WTC11 (cell line): Measurements from ENCODE around the gene AQP10. TPM values are rescaled to one million over a fixed set of nuclear protein-coding genes. Genes with fewer than 3 reads are reported as not detected.

ENCODE experiments used
- ATAC-seq: fragments of 200-7000 bp; cut with Tn5 transposase; 2 replicates; pipeline ENCODE4 v1.10.0; 2021; ENCODE audit warnings: mild to moderate bottlenecking, moderate library complexity
- CTCF ChIA-PET: fragments of 300-600 bp; sonication (Branson Sonifier 250); formaldehyde crosslinking; loops from one replicate; lab custom pipeline; 2021; ENCODE audit warnings: antibody characterized with exemption; lab: Charles Lee
- POLR2A ChIA-PET: fragments of 350-600 bp; sonication (Branson Sonifier 250); formaldehyde crosslinking; loops from one replicate; lab custom pipeline; 2021; ENCODE audit warnings: antibody characterized with exemption; lab: Charles Lee
- DNase-seq: peaks from one replicate; pipeline ENCODE4 v3.0.0; 2021; ENCODE audit warnings: low spot score
- H3K27ac Mint-ChIP-seq: 2 replicates; pipeline ENCODE4 v1.8.0; 2021; ENCODE audit warnings: mixed read lengths
- H3K27me3 Mint-ChIP-seq: 2 replicates; pipeline ENCODE4 v1.8.0; 2021; ENCODE audit warnings: low read depth, mild to moderate bottlenecking, moderate library complexity, mixed read lengths
- H3K36me3 Mint-ChIP-seq: 2 replicates; pipeline ENCODE4 v1.8.0; 2021; ENCODE audit warnings: mixed read lengths
- H3K4me1 Mint-ChIP-seq: 2 replicates; pipeline ENCODE4 v1.8.0; 2022; ENCODE audit warnings: mixed read lengths
- H3K4me3 Mint-ChIP-seq: 2 replicates; pipeline ENCODE4 v1.8.0; 2021; ENCODE audit warnings: mild to moderate bottlenecking, moderate library complexity, mixed read lengths
- H3K9me3 Mint-ChIP-seq: 2 replicates; pipeline ENCODE4 v1.8.0; 2021; ENCODE audit warnings: mixed read lengths
- ATF2 ChIP-seq: sonication (generic); formaldehyde crosslinking; IDR thresholded peaks from 2 replicates; pipeline ENCODE4 v1.8.1; 2022; ENCODE audit warnings: low read depth, missing genetic modification reagents, borderline replicate concordance
- ERG ChIP-seq: fragments of 250-450 bp; sonication (Bioruptor Pico); IDR thresholded peaks from 2 replicates; pipeline ENCODE4 v1.8.0; 2021; ENCODE audit warnings: mild to moderate bottlenecking
- FOXK1 ChIP-seq: sonication (generic); formaldehyde crosslinking; IDR thresholded peaks from 2 replicates; pipeline ENCODE4 v1.8.0; 2022; ENCODE audit warnings: mild to moderate bottlenecking, moderate library complexity, missing genetic modification reagents
- FOXP4 ChIP-seq: sonication (generic); formaldehyde crosslinking; IDR thresholded peaks from 2 replicates; pipeline ENCODE4 v1.8.0; 2022; ENCODE audit warnings: mild to moderate bottlenecking, missing genetic modification reagents
- JAZF1 ChIP-seq: fragments of 250-450 bp; sonication (Bioruptor Pico); IDR thresholded peaks from 2 replicates; pipeline ENCODE4 v1.9.0; 2021; ENCODE audit warnings: moderate library complexity, mild to moderate bottlenecking, inconsistent platforms
- KAT7 ChIP-seq: sonication (generic); formaldehyde crosslinking; IDR thresholded peaks from 2 replicates; pipeline ENCODE4 v1.8.1; 2023; ENCODE audit warnings: missing genetic modification reagents, mild to moderate bottlenecking, borderline replicate concordance
- NR3C1 ChIP-seq: sonication (generic); formaldehyde crosslinking; conservative IDR thresholded peaks from 2 replicates; pipeline ENCODE4 v1.8.1; 2023; ENCODE audit warnings: low read depth, mild to moderate bottlenecking, missing genetic modification reagents
- PRDM15 ChIP-seq: sonication (generic); formaldehyde crosslinking; IDR thresholded peaks from 2 replicates; pipeline ENCODE4 v1.8.0; 2022; ENCODE audit warnings: missing genetic modification reagents
- ZBTB21 ChIP-seq: sonication (generic); formaldehyde crosslinking; IDR thresholded peaks from 2 replicates; pipeline ENCODE4 v1.8.1; 2023; ENCODE audit warnings: mild to moderate bottlenecking, missing genetic modification reagents, borderline replicate concordance
- ZNF121 ChIP-seq: sonication (generic); formaldehyde crosslinking; IDR thresholded peaks from 2 replicates; pipeline ENCODE4 v1.8.0; 2023; ENCODE audit warnings: missing genetic modification reagents
- ZNF138 ChIP-seq: sonication (generic); formaldehyde crosslinking; conservative IDR thresholded peaks from 2 replicates; pipeline ENCODE4 v1.8.1; 2022; ENCODE audit warnings: mild to moderate bottlenecking, moderate library complexity, missing genetic modification reagents
- ZNF219 ChIP-seq: sonication (generic); formaldehyde crosslinking; IDR thresholded peaks from 2 replicates; pipeline ENCODE4 v1.8.0; 2023; ENCODE audit warnings: missing genetic modification reagents, mild to moderate bottlenecking, borderline replicate concordance
- ZNF263 ChIP-seq: sonication (generic); formaldehyde crosslinking; IDR thresholded peaks from 2 replicates; pipeline ENCODE4 v1.8.1; 2022; ENCODE audit warnings: low read depth, mild to moderate bottlenecking, moderate library complexity, missing genetic modification reagents
- ZSCAN18 ChIP-seq: fragments of 250-450 bp; sonication (Bioruptor Pico); IDR thresholded peaks from 2 replicates; pipeline ENCODE4 v2.1.2; 2022; ENCODE audit warnings: mild to moderate bottlenecking, moderate library complexity
- total RNA-seq: library from RNA; stranded (reverse); gene quantifications from 3 replicates; pipeline ENCODE4 v1.2.3, GENCODE V29; 2021
- TF ChIP-seq, protein P1 (sequence below): sonication (generic); formaldehyde crosslinking; conservative IDR thresholded peaks from 2 replicates; pipeline ENCODE4 v1.8.1; 2022; ENCODE audit warnings: mild to moderate bottlenecking, missing genetic modification reagents
- TF ChIP-seq, protein P2 (sequence below): sonication (generic); formaldehyde crosslinking; IDR thresholded peaks from 2 replicates; pipeline ENCODE4 v1.8.0; 2023; ENCODE audit warnings: missing genetic modification reagents, mild to moderate bottlenecking, borderline replicate concordance

AQP10 gene
- total RNA-seq, 1 experiment from 2014 or later, result not detected

DNA sequence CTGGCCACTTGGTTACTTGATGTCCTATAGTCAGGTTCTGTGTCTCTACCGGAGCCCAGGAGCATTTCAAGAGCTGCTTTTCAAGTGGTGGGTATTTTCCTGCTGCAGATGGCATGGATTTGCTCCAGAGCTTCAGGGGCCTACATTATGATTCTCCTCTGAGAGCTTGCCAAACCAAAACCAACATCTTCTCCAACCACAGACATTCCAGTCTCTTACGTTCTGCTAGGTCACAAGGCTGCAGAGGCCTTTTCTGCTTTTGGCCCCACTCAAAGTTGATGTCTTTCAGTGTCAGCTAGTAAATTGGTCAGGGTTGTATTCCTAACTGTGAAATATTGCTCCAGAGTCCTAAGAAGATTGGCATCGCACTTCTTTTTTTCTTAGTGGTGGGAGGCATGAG lies 14.7 kb upstream of the AQP10 start:
- no peak overlapping the region for H3K4me3 Mint-ChIP-seq

More for the DNA sequence above, 14.7 kb upstream of the AQP10 start:
- Mint-ChIP-seq H3K27ac (no peak overlapping the region), H3K4me1 (no peaks in the 10 kb centered on the region), H3K27me3 (no peaks in the 10 kb centered on the region; the same call in 1 of the 2 replicates), H3K9me3 (peaks cover 14% of the 10 kb centered on the region; the same call in 1 of the 2 replicates), H3K36me3 (no peaks in the 10 kb centered on the region)
- TF ChIP-seq ZBTB21 (CRISPR knock-in tag) (no peak), ZNF219 (no peak), ZNF121 (no peak), ERG (CRISPR knock-in tag) (no peak), FOXP4 (CRISPR knock-in tag) (no peak), FOXK1 (CRISPR knock-in tag) (no peak), ZSCAN18 (CRISPR knock-in tag) (no peak), ZNF138 (CRISPR knock-in tag) (no peak), KAT7 (no peak), JAZF1 (no peak), ATF2 (CRISPR knock-in tag) (no peak), PRDM15 (no peak), NR3C1 (CRISPR knock-in tag) (no peak), ZNF263 (CRISPR knock-in tag) (no peak)
- TF ChIP-seq, protein P1, sequence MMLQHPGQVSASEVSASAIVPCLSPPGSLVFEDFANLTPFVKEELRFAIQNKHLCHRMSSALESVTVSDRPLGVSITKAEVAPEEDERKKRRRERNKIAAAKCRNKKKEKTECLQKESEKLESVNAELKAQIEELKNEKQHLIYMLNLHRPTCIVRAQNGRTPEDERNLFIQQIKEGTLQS (CRISPR knock-in tag), result no peak
- TF ChIP-seq, protein P2, sequence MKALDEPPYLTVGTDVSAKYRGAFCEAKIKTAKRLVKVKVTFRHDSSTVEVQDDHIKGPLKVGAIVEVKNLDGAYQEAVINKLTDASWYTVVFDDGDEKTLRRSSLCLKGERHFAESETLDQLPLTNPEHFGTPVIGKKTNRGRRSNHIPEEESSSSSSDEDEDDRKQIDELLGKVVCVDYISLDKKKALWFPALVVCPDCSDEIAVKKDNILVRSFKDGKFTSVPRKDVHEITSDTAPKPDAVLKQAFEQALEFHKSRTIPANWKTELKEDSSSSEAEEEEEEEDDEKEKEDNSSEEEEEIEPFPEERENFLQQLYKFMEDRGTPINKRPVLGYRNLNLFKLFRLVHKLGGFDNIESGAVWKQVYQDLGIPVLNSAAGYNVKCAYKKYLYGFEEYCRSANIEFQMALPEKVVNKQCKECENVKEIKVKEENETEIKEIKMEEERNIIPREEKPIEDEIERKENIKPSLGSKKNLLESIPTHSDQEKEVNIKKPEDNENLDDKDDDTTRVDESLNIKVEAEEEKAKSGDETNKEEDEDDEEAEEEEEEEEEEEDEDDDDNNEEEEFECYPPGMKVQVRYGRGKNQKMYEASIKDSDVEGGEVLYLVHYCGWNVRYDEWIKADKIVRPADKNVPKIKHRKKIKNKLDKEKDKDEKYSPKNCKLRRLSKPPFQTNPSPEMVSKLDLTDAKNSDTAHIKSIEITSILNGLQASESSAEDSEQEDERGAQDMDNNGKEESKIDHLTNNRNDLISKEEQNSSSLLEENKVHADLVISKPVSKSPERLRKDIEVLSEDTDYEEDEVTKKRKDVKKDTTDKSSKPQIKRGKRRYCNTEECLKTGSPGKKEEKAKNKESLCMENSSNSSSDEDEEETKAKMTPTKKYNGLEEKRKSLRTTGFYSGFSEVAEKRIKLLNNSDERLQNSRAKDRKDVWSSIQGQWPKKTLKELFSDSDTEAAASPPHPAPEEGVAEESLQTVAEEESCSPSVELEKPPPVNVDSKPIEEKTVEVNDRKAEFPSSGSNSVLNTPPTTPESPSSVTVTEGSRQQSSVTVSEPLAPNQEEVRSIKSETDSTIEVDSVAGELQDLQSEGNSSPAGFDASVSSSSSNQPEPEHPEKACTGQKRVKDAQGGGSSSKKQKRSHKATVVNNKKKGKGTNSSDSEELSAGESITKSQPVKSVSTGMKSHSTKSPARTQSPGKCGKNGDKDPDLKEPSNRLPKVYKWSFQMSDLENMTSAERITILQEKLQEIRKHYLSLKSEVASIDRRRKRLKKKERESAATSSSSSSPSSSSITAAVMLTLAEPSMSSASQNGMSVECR (CRISPR knock-in tag), result no peak
- no peak for ATAC-seq
- ChIA-PET POLR2A (no interaction called here), CTCF (interaction anchor here (1.0 to 1.9 kb wide), 2 partner anchors 20 to 29 kb away, joined by 4 to 5 read pairs; no protein-coding TSS in a partner anchor)
- DNase-seq, result no peak
